LNCAP (cell line): Measurements from ENCODE around the gene IGSF1.

Experiments used
- TF ChIP-seq, protein P1 (sequence below): fragments of 450-650 bp; IDR thresholded peaks from 2 replicates; pipeline ENCODE4 v1.5.1; 2017; ENCODE audit warnings: mild to moderate bottlenecking

IGSF1 gene

DNA sequence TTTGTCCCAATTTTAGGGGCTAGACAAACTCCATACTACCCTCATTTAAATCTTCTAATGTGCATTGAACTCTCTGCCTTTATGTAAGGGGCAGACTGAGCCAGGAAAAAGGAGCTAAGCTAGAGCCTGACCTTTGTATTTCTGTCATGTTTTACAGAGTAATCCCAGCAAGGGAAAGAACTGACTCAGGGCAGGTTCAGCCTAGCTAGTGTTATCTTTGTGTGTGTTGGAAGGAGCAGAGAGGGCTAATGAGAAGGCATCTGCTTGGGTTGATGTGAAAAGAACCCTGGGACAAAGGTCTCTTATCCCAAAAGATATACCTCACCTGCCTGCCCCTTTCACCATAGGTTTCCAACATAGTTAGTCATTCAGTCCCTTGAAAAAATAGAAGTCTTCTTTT, 31.7 kb downstream of the IGSF1 start:
- TF ChIP-seq, protein P1, sequence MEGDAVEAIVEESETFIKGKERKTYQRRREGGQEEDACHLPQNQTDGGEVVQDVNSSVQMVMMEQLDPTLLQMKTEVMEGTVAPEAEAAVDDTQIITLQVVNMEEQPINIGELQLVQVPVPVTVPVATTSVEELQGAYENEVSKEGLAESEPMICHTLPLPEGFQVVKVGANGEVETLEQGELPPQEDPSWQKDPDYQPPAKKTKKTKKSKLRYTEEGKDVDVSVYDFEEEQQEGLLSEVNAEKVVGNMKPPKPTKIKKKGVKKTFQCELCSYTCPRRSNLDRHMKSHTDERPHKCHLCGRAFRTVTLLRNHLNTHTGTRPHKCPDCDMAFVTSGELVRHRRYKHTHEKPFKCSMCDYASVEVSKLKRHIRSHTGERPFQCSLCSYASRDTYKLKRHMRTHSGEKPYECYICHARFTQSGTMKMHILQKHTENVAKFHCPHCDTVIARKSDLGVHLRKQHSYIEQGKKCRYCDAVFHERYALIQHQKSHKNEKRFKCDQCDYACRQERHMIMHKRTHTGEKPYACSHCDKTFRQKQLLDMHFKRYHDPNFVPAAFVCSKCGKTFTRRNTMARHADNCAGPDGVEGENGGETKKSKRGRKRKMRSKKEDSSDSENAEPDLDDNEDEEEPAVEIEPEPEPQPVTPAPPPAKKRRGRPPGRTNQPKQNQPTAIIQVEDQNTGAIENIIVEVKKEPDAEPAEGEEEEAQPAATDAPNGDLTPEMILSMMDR = no peak

DNA sequence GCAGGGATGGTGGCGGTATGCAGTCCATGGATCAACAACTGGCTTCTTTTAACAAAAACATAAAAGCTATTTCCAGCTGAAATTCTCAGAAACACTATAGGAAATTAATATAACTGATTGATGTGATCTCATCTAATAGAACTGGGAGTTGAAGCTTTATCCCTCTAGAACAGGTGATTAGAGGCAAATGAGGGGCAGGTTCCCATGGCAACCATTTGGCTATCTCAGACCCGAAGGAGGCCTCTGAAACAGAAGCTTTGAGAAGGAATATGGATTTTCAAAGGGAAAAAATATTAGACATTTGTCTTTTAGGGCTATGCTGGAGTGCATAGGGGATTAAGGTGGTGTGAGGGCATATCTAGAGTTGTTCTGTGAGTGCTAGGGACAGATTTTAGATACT, 50.0 kb downstream of the IGSF1 start:
- TF ChIP-seq, protein P1 = no peak

DNA sequence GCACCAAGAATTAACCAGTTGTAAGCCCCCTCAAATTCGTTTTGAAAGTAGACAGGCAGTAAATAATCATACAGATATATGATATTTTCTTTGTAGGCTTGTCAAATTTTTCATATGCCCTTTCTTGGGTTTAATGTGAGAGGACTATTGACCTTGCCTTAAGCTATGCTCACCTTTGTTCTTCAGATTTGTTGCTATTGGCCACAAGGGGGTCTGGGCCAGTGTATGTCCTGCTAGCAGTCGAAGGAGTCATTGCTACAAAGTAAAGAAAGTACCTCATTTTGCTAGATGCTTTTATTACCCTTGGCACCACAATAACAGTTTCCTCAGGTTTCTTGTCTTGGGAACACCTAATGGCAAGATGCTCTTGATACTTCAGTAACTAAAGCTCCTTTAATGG, 51.7 kb downstream of the IGSF1 start:
- TF ChIP-seq, protein P1 = no peak

DNA sequence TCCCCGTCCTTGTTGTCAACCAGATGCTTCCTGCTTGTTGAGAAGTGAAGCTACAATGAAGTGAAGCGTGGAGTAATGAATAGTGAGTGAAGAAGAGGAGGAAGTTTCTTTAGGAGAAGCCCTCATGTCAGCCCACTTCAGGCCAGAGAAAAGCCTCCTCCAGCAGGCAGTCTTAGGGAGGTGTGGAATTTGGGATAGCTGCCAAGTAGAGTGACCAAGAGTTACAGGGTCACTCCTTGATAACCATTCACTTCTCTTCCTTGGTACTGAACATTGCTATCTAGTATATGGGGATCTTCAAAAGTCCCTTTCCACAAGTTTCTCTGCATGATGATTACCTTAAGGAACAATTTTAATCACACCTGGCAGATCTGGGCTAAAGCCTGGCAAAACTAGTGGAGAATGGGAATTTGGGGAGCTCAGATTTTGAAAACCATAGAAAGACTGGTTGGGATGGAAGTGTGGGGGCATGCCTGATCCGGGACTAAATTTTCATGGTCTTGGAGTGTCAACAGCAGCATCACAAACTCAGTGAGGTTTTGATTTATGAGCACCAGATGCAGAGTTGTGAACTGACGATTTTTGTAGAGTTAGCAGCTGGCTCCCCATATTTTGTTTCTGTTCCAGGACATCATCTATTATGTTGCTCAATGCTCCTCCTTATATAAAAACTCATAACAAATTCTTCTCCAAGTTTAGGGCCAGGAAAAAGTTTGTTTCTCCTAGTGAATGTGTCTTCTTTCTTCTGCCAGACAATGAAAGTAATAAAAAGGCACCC, 53.1 kb downstream of the IGSF1 start:
- TF ChIP-seq, protein P1 = no peak

DNA sequence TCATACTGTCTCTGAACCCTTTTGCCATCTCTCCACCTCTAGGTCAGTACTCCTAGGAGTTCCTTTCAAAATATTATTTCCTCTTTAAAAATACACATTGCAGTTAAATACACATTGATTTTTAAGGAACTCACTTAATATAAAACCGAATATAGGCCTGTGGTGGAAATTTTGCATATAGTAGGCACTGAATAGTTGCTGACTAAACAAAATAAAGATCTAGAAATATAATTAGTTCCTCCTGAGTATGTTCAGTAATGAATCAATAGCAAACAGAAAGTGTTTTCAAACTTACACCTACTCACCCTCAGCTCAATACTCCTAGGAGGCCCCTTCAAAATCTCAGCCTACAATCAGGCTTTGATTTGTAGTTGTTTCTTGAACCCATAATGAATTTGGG, 61.5 kb downstream of the IGSF1 start:
- TF ChIP-seq, protein P1 = no peak

DNA sequence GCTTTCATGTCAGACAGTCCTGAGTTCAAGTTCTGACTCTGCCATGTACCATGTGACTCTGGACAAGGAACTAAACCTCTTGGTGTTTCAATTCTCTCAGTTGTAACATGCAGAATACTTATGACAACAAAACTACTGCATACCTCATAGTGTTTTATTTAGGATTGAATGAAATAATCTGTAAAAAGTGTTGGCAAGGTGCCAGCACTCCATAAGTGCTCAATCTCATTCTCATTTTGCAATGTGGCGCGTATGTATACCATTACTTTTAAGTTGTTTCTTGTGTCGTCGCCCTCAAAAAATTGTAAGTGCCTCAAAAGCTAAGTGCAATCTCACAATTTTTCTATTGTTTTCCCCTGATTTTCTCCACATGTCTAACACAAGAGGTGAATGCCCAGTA, 62.5 kb downstream of the IGSF1 start:
- TF ChIP-seq, protein P1 = no peak

DNA sequence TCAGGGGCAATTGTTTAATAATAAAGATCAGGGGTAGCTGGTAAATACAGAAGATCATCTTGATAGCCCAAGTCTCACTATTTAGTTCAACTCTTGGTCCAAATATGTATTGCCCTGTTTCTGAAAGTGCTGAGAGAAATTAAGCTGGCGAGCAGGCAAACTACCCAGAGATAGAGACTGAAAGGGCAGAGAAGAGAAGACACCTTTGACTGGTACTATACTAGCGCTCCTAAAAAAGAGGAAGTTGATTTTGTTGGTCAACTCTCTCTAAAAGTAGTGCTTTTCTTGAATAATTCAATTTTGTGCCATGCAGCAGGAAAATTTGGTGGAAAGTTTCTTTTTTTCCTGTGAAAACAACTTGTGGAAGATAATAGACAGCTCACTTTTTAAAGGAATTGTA, 64.0 kb downstream of the IGSF1 start:
- TF ChIP-seq, protein P1 = no peak
